ENCODE data around the gene GSTM4. TPM values are rescaled to one million over a fixed set of nuclear protein-coding genes. Genes with fewer than 3 reads are reported as not detected.

The GSTM4 gene
- total and polyA plus RNA-seq, 9 of the 15 experiments (the other 6 are each of a cell fraction or from before 2014, with no cell fraction given): 18.8 to 53.4 (median 38.8) TPM

GRCh38 chr1:109667452-109668122 is 11.7 kb downstream of the GSTM4 start, which contains the start of gene GSTM2 (continued):
- TF ChIP-seq MGA (IDR thresholded peaks at IDR 0.05) (no peak), HDAC1 (IDR thresholded peaks at IDR 0.05) (no peak), ETV1 (tag; conservative IDR thresholded peaks at IDR 0.05; ENCODE audit: low read depth) (no peak), EZH2 (IDR thresholded peaks at IDR 0.05; ENCODE audit: borderline replicate concordance, low read depth, low read length) (no peak), BMI1 (IDR thresholded peaks at IDR 0.05; ENCODE audit: low read length) (no peak), TAF1 (IDR thresholded peaks at IDR 0.05; ENCODE audit: control insufficient read depth, extremely low read depth, insufficient read depth, low read length, severe bottlenecking) (no peak), ZNF586 (CRISPR knock-in tag; conservative IDR thresholded peaks at IDR 0.05) (no peak), RBM22 (IDR thresholded peaks at IDR 0.05; ENCODE audit: low read depth, low read length, poor library complexity, severe bottlenecking) (no peak), ZNF512 (tag; IDR thresholded peaks at IDR 0.05) (peak; percentile 60; the same call in 1 of the 2 replicates), BRD4 (IDR thresholded peaks at IDR 0.05) (no peak), ZNF121 (CRISPR knock-in tag; conservative IDR thresholded peaks at IDR 0.05) (no peak), TGIF2 (CRISPR knock-in tag; IDR thresholded peaks at IDR 0.05) (no peak), IRF1 (CRISPR knock-in tag; IDR thresholded peaks at IDR 0.05; ENCODE audit: borderline replicate concordance) (no peak), RCOR1 (IDR thresholded peaks at IDR 0.05; ENCODE audit: borderline replicate concordance in 1 of 2, low read depth in 2 of 2, low read length in 2 of 2) (peak in 1 of 2 experiments; percentile 52; a peak in 1 of 4 replicates)

Data from K562 (cell line).